HG03196 (cell line): ENCODE results near the gene MLEC.
A peak's percentile ranks its signal among the peaks of the same experiment; 100 is the strongest.
"Not testable (repeated sequence)": the region's sequence is repeated elsewhere in the genome, so short reads cannot be mapped to it uniquely, and the experiment has no call there.

Source experiments
- ATAC-seq: cut with Tn5 transposase; IDR thresholded peaks from one replicate; pipeline ENCODE4 v1.9.1; 2021; ENCODE audit not compliant: unreplicated experiment

MLEC gene

DNA sequence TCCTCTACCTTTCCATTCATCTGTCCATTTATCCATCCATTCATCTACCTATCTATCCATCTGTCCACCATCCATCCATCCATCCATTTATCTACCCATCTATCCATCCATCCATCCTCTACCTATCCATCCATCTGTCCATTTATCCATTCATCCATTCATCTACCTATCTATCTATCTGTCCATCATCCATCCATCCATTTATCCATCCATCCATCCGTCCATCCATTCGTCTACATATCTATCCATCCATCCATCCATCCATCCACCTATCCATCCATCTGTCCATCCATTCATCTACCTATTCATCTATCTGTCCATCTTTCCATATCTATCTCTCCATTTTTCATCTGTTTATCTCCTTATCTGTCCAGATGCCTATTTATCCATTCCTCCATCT lies 25.5 kb upstream of the MLEC start:
- ATAC-seq: no peak

DNA sequence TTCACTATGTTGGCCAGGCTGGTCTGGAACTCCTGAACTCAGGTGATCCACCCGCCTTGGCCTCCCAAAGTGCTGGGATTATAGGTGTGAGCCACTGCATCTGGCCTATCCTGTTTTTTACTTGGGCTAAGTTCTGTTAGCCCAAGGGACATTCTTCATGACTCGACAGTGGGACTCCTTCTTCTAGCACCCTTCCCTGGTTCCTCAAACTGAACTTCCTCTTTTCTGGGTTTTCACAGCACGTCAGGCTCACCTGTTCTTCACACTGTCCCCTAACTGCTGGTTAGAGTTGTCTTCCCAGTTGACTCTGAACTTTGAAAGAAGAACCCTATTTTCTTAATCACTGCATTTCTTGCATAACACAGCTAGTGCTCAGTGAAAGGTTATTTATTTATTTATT lies 24.1 kb upstream of the MLEC start:
- peak; percentile 72 for ATAC-seq

DNA sequence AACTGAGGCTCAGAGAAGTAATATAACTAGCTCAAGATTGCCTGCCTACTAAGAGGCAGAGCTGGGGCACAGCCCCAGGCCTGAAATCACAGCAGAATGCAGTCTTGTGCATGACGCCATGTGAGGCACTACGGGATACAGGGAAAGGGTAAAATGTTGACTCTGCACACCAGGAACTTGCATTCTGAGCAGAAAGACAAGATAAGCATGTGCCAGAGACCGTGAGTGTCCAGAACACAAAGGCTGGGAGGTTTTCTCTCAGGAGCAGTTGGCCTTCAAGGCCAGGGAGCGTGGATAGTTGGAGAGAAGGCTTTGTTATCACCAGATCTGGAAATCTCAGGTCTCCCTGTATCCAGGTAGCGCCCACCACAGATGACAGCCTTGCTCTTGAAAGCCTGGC lies 23.2 kb upstream of the MLEC start:
- ATAC-seq: no peak

DNA sequence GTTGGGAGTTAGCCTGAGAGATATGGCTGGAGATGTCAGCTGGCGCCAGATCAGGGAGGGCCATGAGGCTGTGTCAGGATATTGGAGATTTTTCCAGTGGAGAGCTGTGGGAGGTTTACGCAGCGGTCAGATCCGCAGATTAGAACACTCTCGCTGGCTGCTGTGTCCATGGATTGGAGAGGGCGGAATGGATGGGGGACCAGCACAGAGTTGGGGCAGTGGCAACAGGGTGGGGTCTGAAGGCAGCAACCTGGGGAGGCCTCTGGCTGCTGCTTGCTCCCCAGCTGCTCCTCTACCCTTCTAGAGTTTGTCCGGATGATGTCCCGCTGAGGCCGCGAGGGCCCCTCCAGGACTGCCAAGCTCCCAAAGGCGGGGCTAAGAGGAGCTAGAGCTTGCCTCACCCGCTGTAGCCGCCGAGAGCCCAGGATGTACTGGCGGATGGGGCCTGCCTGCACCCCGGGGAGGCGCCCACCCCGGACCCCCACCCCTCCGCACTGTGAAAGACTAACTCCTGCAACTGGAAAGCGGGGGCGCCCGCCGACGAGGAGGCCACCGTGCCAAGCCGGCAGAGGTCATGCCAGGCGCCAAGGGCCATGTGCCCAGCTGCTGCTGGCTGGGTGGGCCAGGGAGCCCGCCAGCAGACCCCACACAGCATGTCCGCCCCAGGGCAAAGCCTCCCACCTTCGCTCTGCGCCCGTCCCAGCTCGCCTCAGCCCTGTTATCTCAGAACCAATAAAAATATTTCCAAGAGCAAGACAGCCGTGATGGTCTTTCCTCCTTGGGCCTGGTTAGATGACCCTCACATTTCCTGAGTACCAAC lies 20.2 kb upstream of the MLEC start:
- ATAC-seq: no peak

DNA sequence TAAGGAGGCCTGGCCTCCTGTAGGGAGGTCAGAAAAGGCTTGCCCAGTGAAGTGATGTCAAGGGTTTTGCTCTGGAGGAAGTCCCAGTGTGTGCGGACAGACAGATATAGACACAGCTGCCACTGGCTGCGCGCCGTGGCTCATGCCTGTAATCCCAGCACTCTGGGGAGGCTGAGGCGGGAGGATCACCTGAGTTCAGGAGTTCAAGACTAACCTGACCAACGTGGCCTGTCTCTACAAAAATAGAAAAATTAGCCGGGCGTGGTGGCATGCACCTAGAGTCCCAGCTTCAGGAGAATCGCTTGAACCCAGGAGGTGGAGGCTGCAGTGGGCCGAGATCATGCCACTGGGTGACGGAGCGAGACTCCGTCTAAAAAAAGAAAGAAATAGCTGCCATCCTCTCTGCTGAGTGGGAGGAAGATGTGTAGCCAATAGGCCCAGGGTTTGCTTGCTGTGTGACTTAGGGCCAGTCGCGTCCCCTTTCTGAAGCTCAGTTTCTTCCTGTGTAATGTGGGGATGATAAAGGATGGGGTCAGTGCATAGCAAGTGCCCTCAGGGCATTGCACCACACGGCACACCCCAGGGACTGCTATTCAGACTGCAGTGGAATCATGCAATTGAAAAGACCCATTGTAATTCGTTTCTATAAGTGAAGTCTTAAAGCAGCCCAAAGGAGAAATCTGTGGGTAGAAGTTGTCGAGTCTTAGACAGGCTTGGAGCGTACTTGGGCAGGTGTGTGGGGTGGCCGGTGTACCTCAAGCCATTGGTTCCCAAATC lies 18.7 kb upstream of the MLEC start:
- no peak for ATAC-seq

DNA sequence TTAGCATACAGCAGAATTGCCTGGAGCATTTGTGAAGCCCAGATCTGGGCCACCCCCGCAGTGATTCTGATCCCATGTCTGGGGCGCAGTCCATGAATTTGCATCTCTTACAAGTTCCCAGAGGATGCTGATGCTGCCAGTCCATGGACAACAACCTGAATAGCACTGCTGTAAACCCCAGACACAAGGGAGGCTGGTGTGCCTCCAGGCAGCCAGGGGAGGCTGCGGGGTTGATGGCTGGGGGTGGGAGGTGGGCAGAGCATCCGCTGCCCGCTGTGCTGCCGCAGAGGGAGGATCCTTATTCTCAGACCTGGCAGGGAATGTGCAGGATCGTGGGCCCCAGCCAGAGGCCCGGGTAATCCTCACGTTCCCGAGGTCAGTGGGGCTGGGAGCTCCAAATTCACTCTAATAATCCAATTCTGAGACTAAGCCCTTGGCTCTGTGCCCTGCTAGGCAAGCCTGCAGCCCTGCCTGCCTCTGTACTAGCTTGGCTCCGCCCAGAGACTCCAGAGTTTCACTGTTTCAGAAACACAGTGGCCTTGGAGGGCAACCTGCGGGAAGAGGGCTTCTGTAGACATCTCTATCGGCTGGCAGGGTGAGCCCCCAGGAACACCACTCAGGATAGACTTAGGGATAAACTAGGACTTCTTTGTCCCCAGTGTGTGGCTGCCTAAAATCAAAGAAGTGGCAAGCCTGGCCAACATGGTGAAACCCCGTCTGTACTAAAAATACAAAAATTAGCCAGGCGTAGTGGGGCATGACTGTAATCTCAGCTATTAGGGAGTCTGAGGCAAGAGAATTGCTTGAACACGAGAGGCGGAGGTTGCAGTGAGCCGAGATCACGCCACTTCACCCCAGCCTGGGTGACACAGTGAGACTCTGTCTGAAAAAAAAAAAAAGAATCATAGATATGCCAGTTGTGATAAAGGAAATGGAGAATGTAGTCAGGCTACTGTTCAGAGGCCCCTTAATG lies 17.8 kb upstream of the MLEC start:
- peak; percentile 51 for ATAC-seq

DNA sequence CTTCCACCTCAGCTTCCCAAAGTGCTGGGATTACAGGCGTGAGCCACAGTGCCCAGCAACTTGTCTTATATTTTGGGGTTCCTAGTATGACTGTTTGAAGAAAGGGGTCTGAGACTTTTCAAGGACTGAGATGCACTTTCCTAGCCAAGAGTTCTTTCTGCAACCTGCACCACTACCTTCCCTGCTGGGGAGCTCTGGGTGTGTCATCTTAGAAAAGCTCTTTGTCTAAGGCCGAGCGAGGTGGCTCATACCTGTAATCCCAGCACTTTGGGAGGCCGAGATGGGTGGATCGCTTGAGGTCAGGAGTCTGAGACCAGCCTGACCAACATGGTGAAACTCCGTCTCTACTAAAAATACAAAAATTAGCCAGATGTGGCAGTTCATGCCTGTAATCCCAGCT lies 16.7 kb upstream of the MLEC start:
- ATAC-seq: not testable (repeated sequence)

DNA sequence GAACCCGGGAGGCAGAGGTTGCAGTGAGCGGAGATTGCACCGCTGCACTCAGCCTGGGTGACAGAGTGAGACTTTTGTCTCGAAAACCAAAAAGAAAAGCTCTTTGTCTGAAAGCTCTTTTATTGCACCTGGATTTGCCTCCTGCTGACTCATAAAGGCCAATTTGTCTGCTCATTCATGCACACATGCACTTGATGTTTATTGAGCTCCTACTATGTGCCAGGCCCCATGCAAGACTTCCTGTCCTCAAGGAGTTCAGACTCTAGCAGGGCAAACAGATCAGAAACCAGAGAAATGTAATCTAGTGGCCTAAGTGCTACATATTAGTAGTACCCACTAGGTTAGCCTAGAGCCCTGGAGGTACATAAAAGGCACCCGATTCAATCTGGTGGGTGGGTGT lies 16.3 kb upstream of the MLEC start:
- ATAC-seq: no peak

DNA sequence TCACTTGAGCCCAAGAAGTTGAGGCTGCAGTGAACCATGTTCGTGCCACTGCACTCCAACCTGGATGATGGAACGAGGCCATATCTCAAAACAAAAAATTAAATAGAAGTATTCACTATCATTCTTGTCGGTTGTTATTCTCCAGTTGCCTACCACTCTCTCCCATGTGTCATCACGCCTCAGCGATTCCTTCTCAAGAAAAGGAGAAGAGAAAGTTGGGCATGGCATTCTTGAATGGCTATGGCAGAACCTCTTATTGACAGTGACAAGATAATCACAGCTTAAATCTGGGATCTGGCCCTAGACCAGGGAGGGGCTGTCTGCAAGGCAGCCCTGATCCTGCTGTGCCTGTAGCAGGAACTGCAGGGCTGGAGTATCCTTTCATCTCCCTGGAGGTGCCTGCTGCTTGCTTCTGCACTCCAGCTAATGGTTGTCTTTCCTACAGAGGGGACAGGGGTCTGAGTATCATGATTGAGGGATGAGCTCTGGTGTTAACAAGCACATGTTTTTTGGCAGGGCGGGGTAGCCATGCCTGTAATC lies 12.8 kb upstream of the MLEC start:
- ATAC-seq: no peak

DNA sequence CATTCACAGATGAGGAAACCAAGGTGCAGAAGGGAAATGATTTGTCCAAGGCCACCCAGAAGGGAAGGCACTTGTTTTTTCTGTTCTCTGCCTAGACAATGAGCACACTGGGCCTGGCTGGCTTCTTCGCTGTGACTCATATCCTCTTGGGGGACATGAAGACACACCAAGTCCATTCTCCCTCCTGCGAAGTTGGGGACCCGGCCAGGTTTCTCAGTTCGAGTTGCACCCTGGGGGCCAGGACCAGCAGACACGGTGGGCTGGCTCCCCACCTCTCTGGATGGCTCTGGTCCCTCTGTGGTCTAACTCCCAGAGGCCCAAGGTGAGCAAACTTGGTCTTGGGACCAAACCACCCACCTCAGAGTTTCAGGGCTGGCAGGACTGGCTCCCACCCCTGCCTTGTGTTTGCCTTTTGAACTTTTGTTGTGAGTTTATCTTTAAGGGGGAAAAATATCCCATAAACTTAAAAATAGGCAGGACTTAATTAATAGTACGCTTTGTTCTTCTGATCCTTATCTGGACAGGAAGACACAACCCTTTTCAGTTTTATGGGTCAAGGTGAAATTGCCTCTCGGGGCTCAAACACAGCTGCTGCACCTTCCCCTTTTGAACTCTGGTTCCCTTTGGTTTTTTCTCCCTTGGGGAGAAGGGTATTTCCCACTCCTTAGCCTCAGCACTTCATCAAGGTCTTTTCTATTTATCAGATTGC lies 9.0 kb upstream of the MLEC start:
- peak; percentile 57 for ATAC-seq

DNA sequence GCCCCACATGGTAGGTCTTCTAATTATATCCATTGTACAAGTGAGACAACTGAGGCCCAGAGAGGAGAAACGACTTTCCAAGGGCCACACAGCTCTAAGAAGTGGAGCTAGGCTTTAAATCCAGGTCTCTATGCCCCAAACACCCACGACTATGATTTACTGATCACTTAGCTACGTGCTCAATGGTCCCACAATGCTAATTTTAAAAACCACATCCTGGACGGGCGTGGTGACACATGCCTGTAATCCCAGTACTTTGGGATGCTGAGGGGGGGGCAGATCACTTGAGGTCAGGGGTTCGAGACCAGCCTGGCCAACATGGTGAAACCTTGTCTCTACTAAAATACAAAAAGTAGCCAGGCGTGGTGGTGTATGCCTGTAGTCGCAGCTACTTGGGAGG lies 8.4 kb upstream of the MLEC start:
- ATAC-seq: no peak

DNA sequence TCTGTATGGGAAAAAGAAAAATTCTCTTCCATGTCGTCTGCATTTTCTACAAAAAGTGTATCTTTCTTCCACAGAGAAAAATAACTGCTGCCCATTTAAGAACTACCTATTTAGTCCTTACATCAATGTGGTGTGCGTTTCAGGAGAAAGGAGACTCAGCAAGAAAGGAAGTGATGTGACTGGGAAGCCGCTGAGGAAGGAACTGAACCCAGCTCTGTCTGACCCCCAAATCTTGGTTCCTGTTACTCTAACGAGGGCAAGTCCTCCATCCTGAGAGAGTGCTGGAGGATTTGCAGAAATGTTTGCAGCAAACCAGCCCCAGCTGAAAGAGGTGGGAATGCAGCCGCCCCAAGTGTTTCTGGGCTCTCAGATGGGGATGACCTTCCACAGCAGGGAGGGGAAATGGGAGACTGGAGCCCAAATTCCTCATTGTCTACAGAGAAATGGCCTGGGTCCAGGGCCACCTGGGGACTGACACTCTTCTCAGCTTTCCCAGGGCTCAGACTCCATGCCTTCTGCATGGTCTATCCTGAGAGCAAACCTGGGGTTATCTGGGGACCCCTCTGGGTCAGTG lies 6.7 kb upstream of the MLEC start:
- ATAC-seq: no peak

DNA sequence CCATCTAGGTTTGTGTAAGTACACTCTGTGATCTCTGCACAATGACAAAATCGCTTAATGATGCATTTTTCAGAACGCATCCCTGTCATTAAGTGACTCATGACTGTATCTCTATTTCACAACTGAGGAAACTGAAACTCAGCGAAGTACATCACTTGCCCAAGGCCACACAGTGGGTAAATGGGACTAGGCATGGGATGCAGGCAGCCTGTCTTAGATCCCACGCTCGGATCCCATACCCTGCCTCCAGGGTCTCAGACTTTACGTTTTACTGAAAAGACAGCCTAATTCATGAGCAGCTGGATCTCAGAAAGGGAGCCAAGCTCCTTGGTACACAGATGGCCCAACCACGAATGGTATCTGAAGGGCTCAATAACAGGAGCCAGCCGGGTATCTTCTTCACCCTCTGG lies 2.4 kb upstream of the MLEC start:
- ATAC-seq: no peak

DNA sequence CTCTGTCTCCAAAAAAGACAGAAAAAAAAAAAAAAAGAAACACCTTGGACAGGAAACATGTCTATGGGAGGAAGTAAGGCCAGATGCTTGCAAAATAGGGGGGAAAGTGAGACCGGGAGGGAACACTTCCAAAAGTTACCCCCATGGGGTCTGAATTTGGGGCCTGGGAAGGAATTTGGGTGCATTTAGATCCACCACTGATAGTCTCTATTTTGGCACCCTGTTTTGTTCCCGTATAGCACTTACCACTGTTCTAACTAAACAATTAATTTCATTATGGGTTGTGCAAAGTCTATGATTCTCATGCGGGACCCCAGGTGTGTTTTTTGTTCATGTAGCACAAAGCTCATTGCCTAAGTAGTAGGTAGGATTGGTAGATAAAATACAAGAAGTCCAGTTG lies 1.4 kb upstream of the MLEC start:
- ATAC-seq: no peak

DNA sequence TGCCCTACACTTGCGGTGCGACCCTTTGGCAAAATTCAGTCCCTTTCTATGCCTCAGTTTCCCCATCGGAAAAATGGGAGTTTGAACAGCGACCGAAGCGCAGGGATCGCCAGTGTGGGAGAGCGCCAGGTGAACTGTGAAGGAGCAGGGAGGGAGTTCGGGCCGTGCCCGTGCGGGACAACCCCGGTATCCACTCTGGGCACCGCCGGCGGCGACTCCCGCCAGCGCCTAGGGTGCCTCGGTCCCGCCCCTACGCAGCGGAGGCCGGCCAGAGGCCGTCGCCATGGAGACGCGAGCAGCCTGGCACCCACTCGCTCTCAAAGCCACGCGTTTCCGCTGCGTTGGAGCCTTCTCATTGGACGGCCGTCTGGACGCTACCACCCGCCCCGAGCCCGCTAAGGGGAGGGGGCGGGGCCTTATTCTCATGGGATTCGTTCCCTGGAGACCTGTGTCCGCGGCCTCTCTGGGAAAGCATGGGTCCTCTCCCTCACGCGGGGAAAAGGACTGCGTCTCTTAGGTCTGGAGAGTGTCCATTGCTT lies 729 bp upstream of the MLEC start:
- ATAC-seq: peak; percentile 73

DNA sequence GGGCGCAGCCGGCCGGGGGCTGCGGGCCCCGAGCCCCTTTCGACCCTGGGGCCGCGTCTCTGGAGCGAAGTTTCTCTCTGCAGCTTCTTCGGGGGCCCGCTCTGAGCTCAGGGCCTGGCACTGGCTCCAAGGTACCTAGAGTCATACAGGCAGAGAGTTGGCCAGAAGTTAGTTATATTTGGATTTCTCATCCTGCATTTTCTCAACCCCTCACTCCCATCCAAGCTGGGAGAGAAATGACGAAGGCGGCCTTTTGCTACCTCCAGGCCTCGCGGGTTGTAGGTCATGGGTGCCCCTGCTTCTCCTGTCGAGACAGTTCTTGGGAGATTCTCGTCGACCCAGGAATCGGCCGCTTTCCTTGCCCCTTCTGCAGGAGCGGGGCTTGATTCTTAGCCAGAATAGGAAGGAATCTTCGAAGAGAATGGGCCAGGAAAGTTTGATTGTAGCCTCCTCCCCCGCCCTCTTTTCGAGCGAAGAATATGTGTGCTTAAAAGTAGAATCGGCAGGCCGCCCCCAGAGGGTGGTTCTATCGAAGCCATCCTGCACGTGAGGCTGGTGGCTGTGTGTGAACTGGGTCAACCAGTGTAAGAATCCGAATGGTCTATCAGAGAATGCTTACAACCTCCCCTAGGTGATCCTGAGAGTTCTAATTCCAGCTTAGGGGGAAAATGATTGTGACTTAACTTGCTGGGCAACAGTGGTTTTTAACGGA lies 785 bp downstream of the MLEC start:
- ATAC-seq: no peak

DNA sequence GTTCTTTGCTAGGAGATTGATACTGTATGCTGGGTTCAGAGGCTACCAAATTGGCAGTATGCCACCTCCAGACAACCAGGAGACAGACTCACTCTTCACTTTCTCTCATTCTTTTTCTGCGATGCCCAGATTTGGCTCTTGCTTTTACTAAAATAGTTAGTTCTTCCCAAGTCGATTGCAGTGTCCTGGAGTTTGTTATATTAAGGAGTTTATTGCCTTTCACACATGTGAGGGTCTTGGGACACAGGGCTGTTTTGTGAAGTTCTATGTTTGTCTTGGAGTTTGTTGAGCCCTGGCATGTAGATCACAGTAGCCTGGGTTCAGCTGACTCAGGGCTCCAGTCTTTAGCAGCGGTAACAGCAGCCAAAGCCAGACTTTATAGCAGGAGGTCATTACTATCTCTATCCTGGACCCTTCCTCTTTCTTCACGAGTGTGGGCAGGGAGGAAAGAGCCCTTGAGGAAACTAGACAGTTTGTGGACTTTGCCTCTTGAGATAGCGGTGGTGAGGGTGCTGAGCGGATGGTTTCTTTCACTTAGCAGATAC lies 1.6 kb downstream of the MLEC start:
- ATAC-seq: no peak

DNA sequence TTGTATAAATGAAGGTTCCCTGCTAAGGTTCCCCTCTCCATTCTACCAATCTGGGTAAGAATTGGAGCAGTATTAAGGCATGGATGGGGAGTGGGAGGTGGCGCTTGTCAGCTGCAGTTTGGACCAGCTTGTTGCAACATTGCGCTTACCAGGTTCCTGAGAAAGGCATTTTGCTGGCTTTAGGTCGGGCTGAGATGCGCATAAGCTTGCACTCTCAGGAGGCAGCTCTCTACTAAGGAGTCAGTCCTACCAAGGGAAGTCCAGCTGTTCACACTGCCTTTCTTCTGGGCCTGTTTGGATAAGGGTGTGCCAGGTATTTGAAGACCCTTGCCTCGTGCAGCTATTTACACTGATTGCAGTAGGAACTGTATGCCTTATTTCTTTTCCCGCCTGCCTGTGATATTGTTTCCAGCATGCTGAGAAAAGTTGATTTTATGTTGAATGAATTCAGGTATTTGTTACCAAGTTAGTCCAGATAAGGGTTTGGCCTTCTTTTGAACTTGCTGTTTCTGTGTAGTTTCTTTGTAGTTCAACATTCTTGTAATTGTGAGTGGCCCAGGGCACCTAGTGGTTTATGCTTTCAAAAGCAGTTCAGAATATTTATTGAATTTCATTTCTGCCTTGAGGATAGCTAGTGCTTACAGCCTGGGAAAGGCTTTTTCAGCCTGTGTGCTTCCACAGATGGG lies 2.6 kb downstream of the MLEC start:
- no peak for ATAC-seq
